ENCODE data around the gene SSR3. TPM values are rescaled to one million over a fixed set of nuclear protein-coding genes. Genes with fewer than 3 reads are reported as not detected.
"Not testable (repeated sequence)": the region's sequence is repeated elsewhere in the genome, so short reads cannot be mapped to it uniquely, and the experiment has no call there.

SSR3 gene
- total RNA-seq = 196 TPM
- long read RNA-seq, transcript SSR3-201 (5 exons, 3,716 nt) = major isoform, 198 of 216 reads
- long read RNA-seq, partial matches to known transcripts = 1 of 216 reads
- long read RNA-seq, other reads (novel, unspliced or antisense) = 13 of 216 reads

DNA sequence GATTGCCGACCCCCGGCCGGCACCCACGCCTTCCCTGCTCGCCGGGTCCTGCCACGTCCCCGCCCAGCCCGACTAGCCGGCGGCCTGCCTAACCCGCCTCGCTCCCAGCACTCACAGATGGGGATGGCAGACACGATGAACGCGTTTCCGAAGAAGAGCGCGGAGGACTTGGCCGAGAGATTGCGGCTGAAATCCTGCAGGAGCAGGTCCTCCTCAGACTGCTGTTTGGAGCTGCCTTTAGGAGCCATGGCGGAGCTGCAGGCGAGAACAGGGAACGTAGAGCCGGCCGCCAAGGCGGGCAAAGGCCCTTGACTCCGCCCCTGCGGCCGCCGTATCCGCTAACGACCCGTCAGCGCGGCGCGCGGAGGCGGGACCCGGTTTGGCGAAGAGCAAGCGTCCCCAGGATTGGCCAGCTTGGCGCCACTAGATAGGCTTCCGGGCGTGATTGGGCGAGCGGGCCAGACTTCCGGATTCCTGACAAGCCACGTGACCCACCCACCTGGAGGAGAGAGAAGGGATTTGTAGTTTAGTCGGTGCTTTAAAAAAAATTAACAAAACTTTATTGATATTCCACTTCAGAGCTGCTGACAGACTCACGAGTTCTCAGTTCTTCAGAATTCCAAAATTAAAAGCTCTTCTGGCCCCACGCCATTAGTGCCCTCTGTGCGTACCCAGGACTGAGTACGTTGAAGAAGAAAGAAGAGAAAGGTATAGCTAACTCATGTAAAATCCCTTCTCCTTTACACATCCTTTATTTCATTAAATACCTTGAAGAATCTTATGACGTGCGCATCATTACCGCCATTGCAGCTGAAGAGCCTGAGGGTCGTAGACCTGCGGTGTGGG, at the start of gene SSR3:
TSS of gene SSR3 (minus strand) at position 276 of the 846 bp plus-strand sequence. CDS start at position 248, 28 bp downstream.
- DNase-seq (ENCODE audit: low spot score) = peak; percentile 100

DNA sequence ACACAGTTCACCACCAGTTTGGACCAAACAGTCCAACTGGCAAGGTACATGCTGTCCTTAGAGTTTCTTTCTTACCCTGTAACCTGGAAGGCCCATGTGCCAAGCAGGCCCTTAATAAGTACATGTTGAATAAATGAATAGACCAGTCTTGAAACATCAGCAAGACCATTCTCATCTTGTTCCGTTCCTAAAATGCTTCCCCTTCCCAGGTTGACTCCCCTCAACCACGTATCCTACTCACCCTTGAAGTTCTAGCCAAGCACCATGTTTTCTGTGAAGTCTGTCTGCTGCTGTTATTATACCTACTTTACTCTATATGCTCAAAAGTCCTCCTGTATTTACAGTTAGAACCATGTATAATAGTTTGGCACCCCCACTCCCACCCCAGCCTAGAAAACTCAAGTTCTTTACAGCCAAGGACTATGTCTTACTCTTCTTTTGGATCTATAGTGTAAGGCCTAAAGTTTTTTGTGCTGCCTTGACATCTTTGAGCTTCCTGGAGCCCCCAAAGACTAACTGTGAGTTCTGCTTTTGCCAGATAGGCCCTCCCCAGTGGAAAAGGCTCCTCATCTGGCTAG, 49.2 kb upstream of the SSR3 start:
- DNase-seq (ENCODE audit: low spot score) = no peak

DNA sequence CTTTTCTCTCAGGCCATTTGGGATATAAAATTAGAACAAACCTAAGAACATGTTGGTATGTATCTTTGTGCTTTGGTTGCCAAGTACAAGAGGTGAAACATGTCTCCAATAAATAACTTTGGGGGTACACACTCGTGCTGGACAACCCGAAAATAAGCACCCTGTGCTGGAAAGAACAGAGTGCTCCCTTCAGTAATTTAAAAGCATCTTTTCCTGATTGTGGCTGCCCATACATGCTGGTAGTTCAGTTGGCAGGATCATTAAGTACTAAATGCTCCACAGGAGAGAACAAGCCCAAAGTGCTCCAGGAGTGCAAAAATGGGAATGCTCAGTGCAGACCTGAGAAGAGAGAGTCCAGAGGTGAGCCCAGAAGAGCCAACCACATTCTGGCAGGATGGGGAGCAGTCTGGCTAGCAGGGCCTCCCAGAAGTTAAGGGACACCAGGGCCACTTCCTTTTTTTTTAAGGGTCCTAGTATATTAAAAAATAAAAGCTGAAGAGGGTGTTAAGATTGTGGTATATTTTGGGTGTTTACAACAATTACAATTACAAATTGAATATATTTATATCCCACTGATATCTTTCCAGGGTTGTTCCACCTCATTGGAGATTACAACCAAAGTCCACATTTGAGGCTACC, 48.6 kb upstream of the SSR3 start:
- DNase-seq (ENCODE audit: low spot score) = no peak

DNA sequence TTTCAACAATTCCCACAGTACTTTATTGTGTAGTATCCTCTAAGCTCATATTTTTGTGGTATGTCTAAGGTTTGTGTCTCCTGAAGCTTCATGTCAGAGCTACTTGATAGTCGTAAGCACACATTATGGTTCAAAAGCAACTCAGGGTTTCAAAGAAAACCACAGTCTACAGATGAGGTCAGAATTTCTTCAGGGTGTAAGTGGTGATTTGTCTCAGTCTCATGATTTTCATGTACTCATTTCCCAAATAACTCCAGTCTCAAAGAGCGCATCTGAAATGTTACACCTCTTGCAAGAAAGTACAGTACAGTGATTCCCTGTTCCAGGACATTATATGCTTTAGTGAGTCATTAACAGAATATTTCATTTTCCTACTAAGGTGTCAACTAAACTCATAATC, 47.5 kb upstream of the SSR3 start:
- no peak for DNase-seq (ENCODE audit: low spot score)

DNA sequence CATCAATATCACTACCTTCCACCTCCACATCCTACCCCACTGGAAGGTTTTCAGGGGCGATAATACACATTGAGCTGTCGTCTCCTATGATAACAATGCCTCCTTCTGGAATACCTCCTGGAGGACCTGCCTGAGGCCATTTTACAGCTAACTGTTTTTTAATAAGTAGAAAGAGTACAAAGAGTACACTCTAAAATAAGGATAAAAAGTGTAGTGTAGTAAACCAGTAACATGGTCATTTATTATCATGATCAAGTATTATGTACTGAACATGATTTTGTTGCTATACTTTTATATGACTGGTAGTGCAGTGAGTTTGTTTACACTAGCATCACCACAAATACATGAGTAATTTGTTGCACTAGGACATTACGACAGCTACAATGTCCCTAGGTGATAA, 46.6 kb upstream of the SSR3 start:
- DNase-seq (ENCODE audit: low spot score) = no peak

DNA sequence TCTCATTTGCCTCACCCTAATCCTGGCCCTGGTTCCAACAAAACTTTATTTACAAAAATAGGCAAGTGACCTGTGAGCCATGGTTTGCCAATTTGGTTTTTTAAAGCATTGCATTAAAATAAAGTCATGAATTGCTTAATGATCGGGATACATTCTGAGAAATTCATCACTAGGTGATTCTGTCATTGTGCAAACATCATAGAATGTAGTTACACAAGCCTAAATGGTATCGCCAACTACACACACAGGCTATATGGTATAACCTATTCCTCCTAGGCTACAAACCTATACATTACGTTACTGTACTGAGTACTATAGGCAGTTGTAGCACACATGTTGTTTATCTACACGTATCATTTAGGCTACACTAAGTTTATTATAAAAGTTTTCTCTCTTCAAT, 45.9 kb upstream of the SSR3 start:
- no peak for DNase-seq (ENCODE audit: low spot score)

DNA sequence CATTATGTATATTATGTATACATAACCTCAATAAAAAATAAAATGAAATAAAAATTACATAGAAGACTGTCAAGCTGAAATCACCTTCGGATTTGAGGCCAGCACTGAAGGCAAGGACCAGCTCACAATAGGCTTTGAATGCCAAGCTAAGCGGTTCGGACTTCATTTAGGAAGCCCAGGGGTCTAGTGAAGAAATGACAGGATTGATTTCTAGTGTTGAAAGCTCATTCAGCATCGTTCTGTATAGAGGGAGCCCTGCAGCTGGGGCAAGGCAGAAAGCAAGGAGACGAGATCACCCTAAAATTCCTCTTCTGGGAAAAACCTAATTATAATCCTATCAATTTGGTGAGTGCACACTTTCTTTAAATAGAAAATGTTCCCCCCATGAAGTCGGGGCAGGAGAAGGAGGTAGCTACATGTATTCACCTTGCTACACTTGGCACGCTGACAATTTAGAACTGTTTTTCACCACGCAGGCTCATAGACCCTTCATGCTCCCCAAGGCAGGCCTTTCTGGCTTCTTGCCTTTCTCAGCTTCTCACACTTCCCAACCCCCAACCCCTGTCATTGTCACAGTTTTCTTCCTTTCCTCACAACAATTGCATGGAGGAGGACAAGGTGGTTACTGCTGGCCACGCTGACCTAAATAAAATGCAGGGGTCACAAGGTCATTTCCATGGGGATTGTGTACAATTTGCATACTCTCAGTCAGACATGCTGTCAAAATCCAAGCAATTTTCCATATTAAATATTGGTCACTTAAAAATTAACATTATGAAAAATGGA, 44.4 kb upstream of the SSR3 start:
- no peak for DNase-seq (ENCODE audit: low spot score)

DNA sequence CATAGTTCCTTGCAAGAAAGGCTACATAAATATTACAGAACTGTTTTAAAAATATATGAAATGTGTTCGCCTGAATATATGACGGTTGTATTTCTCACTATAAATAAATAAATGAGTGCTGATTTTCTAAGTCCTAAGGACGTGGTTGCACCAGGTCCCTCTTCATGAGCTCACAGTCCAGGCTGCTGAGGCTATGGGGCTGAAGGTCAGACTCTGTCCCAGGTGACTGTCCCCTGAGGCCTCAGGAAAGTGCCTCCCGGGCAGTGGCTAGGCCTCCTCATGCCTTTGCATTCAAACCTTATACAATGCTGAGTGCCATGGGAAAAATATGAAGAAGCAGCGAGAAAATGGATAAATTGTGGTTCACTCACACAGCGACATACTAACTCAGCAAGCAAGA, 43.5 kb upstream of the SSR3 start:
- DNase-seq (ENCODE audit: low spot score) = no peak

DNA sequence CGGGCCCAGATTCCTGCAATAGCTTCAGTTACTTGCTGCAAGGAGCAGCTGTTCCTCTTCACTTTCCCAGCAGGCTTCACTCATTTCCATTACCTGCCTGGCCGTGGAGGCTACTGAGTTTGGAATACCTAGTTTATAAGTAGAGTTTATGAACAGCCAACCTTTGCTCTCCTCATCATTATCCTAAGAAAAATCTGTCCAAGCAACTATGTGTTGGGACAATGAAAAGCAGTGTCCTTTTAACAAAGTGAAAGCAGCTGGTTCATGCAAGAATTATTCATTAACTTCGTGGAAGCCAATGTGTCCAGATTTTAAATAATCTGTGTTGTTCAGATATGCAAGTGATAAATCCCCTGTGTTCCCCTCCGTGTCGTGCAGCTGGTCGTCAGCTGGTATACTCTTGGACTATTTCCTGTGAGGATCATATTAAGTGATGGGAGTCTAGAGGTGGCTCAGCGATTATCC, 39.3 kb upstream of the SSR3 start:
- no peak for DNase-seq (ENCODE audit: low spot score)

DNA sequence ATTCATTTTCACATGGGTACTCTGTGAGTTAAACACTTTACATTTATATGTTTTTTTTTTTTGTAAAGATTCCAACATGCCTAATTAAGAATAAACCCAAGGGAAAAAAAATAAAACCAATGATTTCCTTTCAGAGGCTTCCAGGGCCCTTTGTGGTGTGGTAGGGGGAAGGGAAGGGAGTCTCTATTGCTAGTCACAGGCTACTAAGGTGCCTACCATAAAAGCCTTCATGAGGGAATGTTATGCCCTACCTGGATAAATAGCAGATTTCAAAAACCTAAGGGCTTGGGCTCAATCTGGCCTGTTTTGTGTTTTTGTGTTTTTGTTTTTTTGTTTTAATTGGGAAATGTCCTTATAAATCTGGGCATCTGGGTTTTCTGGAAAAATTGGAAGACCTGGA, 38.9 kb upstream of the SSR3 start:
- DNase-seq (ENCODE audit: low spot score) = no peak

DNA sequence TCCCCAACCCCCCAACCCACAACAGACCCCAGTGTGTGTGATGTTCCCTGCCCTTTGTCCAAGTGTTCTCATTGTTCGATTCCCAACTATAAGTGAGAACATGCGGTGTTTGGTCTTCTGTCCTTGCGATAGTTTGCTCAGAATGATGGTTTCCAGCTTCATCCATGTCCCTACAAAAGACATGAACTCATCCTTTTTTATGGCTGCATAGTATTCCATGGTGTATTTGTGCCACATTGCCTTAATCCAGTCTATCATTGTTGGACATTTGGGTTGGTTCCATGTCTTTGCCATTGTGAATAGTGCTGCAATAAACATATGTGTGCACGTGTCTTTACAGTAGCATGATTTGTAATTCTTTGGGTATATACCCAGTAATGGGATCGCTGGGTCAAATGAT, 34.9 kb upstream of the SSR3 start:
- not testable (repeated sequence) for DNase-seq (ENCODE audit: low spot score)

DNA sequence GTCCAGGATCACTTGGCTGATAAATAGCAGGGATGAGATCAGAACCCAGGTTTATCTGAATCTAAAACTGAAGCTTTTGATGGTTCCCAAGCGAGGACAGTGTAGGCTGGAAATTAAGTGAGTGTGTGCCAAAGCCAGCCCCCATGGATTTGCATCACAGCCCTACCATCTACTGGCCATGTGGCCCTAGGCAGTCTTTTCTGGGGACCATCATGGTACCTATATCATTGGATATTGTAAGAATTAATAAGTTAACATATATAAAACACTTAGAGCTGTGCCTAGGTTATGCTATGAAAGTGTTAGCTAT, 32.8 kb upstream of the SSR3 start:
- DNase-seq (ENCODE audit: low spot score) = no peak

DNA sequence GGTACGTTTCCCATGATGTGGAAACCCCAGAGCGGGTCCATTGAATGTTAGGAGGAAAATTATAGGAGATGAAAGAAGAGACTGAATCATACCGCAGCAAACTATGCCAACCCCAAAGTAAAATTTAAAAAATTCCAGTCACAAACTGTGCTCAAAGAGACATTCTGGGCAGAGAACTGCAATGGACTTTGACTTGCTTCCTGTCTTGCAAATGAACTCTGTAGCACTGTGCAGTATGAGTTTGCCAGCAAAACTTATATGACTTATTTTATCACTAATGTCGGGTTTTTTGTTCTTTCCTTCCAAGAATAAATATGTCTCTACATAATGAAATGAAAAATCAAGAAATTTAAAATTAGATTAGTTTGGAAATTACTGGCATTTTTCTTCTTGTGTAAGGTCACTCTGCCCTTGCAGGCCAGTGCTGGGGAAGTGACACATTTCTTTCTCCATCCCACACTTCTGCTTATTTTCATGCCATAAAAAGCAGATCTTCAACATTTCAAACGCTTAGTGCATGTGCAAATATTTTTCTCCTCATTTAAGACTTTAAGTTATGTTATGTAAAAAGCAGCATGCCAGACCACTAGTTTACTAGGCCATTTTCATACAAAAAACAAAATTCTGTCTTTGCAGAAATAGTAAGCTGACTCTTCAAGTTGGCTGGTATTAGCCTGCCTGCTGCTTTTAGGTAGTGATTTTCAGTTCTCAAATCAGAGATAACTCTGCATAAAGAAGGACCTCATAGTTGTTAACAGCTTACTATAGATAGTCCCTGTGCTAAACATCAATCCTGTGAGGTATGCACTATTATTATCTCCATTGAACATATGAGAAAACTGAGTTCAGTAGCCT, 32.2 kb upstream of the SSR3 start:
- no peak for DNase-seq (ENCODE audit: low spot score)

DNA sequence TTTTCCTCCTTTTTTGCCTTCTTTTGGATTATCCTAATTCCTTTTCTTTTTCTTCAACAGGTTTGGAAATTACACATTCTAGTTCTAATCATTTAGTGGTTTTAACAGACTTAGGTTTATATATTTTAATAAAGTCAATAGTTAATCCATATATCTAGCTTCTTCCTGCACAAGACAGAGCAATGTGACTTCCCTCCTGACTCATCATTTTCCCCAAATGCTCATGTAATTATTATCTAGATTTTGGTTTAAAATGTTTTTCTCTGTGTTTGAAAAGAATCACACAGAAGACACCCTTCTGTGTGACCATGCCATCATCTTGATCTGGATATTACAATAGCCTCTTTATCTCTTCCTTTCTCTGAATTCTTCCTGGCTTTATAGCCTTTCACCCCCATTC, 28.6 kb upstream of the SSR3 start:
- no peak for DNase-seq (ENCODE audit: low spot score)

DNA sequence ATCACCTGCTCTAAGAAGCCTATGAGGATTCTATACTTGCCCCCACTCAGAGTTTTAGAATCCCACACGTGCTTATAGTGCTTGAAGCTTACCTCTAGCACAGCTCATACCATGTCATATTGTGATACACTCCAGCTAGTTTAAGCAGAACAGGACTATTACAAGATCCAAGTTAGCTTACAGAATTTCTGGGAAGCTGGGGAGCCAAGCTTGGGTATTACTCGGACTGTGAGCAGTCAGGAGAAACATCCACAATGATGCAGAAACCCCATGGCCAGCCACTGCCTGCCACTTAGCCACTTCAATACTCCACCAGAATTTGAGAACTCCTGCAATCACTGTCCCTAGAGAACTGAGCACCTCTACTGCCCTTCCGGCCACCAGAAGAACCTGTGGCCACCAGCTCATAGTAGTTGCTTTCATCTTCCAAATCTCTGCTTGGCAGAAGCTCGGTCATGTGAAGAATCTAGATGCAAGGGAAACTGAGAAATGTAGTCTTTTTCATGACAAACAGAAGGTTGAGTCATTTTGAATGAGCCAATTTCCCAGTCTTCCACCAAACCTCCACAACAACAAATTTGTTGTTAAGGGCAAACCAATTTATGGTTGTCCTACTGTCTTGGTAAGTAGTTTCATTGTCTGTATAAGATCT, 27.7 kb upstream of the SSR3 start:
- DNase-seq (ENCODE audit: low spot score) = no peak

DNA sequence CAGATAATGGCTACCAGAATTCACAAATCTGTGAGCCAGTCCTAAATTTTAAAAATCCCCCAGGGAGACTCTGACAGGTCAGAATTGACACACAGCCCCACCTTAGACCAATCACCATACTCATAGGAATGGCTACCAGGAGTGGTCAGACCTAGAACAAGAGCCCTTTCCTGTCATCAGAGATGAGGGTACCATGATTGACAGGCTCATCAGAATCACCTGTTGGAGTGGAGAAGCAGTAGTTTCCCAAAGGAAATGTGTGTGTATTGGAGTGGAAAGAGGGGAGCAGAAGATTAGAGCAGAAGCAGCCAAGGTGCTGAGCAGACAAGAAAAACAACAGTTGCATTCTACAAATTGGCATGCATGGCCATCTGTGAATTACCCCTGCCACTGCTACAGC, 27.0 kb upstream of the SSR3 start:
- DNase-seq (ENCODE audit: low spot score) = no peak

DNA sequence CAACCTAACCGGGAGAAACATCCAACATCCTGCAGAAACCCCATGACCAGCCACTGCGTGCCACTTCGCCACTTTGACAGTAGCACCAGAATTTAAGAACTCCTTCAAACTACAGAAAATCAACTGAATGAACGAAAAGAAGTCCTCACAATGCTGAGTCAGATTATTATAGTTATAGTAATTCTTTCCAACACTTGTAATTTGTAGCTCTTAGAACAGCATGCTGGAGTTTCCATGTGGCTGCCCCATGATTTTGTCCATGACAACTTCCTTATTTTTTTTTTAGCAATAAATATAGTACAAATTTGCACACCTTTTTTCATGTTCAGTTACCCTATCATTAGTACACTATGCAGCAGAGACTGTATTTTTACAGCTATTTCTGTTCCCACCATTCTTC, 26.1 kb upstream of the SSR3 start:
- no peak for DNase-seq (ENCODE audit: low spot score)

DNA sequence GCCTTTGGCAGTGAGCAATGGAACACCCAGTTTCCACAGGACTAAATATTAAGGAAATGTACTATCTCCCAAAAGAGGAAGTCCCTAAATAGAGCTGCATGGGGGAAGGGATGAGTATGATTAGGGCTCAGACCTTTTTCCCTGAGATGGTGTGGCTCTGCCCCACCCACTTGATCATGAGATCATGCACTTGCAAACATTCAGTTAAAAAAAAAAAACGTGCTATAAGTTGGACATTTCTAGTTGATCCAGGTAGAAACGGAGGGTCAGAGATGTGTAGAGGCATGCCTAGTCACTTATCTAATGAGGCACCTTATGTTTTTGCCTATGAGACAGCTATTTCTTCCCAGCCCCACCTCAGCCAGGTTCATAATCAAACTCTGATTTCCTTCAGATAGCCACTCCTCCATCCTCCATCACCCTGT, 24.5 kb upstream of the SSR3 start:
- no peak for DNase-seq (ENCODE audit: low spot score)

DNA sequence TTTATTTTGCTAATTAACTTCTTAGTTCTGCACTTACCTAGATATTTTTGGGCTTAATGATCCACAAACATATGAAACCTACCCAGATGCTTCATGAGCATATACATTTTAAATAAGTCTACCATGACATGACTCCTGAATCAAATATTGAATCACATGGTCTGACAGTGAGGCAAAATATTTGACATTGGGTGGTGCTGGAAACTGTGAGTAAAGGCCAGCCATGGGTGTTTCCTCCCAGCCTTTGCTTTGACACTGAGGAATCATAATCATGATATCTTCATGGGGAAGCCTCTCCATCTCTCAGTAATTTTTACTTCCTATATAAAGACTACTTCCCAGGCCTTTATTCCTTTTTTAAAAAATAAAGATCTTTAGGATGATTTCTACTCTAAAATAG, 22.8 kb upstream of the SSR3 start:
- DNase-seq (ENCODE audit: low spot score) = no peak

Data from mesenteric fat pad (tissue), 1 donor.